GM19239 (cell line): ENCODE data around the gene METTL25B.
A peak's percentile ranks its signal among the peaks of the same experiment; 100 is the strongest.

ENCODE experiments used
- DNase-seq: peaks from one replicate; pipeline ENCODE4 v3.0.0; 2011; ENCODE audit warnings: low spot score; ENCODE audit not compliant: insufficient read length
- FAIRE-seq: peaks from 2 replicates; lab custom pipeline; 2011; peaks lifted over from hg19 to GRCh38; lab: Jason Lieb, UNC

Gene METTL25B

DNA sequence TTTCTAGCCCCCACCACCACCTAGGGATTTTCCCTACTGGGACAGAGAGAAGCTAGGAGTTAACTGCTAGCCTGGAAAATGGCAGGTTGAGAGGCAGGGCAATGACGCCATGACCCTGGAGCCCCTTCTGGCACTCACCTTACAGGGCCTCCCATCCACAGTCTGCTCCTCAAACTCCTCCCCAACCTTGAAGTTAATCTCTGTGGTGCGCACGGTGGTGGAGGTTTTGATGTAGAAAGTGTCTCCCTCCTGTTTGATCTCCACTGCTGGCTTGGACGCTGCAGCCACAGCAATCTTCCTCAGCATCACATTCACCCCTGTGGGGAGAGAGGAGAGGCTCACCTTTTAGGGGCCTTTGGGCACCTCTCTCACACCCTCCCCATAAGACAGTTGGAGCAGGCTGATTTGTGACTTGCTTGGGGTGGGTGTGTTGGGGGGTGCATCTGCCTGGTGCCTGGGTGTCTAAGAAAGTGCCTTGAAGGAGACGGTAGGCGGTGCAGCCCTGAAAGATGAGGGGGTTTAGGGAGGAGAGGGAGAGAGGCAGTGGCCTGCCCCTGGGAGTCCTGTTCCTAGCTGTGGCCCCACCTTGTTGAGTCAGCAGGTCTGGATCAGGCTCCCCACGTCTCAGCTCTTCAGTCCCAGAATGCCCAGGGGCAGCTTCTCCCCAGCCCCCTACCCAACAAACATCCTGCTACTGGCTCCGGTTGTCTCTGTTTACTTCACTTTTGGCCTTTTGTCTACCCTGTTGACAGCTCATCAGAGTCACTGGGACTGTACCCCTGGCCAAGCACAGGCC lies 27.3 kb upstream of the METTL25B start:
- no peak for FAIRE-seq
- no peak for DNase-seq

DNA sequence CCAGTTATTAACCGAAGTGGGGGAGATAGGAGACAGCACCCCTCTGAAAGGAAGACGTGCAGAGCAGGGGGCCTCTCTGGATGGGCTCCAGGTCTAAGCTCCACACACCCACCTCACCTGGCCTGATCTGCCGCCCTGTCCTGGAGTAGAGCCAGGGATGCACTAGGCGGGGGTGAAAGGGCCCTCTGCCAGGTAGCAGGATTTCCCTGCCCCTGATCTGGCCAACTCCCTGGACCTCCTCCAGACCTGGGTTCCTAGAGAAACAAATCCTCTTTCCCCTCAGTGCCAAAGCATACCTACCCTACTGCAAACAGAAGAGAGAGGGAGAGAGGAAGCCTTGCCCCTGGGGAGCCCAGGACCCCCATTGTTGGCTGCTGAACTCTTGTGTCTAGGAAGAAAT lies 24.9 kb upstream of the METTL25B start:
- FAIRE-seq (no peak), DNase-seq (no peak)

DNA sequence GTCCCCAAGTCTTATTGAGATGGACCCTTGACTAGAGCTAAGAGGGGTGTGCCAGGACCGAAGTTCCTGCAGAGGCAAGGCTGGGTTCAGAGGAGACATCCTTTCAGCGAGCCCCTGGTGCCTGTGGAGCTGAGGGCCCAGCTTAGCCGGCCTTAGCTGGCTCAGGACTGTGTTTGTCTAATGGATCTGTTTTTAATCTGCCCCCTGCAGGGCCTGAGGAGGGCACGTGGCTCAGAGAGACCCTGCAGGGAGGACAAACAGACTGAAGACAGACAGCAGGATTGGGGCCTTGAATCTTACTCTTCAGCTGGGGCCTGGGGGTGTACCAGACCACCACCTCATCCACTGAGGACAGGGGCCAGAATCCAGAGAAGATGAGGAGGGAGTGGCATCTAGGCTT lies 24.5 kb upstream of the METTL25B start:
- FAIRE-seq (no peak), DNase-seq (no peak)

DNA sequence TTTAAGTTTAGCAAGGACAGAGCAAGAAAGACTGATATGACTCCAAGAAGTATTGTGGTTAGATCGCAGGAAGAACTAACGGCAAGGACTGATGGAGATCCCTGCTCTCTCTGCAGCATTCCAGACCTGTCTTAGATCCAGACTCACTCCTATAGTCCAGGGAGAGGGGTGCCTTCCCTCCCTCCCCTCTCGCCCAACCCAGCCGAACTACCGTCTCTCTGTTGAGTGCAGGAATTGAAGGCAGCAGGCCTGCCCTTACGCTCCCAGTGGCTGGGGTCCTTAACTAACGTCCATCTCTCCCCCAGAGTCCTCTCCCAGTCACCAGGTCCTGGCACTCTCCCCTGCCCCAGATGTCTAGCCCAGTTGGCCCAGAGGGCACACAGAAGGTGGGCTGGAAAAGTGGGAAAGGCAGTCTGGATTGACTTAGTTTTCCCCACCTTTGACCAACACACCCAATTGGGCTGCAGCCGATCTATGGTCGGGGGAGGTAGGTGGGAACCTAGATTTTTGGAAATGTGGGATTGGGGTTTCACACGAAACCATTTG lies 24.0 kb upstream of the METTL25B start:
- no peak for FAIRE-seq
- no peak for DNase-seq

DNA sequence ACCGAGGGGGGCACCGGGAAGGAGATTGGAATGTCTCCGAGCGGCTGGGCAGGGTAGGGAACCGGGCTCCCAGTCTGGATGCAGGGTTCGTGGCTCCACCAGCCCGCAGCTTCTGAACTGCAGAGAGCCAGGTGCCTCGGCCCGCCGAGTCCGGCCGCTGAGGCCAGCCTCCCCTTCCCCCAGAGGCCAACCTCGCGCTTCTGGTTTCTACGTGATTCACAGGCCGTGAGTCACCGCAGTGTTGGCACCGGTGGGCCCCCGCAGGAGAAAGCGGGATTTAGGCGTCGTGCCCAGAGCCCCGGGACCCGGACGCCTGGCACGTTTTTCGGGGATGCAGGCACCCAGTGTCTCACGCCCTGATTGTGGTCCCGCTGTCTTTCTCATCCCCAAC lies 23.3 kb upstream of the METTL25B start:
- FAIRE-seq: no peak
- DNase-seq: no peak

DNA sequence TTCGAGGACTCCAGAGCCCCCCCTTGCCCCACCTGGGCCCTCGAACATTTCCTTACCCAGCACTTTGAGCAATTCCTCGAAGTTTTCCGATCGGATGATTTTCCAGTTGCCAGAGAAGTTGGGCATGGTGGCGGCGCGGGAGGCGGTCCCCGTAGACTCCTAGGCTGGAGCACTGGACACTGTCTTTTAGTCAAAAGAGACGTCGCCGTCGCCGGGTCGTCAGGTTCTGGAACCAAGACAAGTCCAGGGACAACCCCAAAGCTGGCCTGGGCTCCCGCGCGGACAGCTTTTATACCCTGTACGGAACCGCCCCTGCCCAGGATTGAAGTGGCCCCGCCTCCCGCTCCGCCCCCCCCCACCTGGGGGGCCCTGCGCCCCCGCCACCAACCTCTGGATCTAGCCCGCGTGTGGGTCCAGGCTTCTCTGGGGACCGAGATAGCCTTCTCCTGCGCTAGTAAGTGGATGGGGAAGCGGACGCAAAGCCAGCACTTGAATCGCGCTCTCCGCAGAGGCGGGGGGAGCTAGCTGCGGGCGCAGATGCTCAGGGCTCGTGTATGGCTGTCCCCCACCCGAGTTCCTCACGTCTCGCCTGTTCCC lies 22.9 kb upstream of the METTL25B start, which contains the start of gene CRABP2:
Gene CRABP2, minus strand, starts transcription at position 263 of the 597 bp plus-strand sequence. Its CDS starts 137 bp downstream, at position 126.
- no peak for DNase-seq
- FAIRE-seq: no peak

DNA sequence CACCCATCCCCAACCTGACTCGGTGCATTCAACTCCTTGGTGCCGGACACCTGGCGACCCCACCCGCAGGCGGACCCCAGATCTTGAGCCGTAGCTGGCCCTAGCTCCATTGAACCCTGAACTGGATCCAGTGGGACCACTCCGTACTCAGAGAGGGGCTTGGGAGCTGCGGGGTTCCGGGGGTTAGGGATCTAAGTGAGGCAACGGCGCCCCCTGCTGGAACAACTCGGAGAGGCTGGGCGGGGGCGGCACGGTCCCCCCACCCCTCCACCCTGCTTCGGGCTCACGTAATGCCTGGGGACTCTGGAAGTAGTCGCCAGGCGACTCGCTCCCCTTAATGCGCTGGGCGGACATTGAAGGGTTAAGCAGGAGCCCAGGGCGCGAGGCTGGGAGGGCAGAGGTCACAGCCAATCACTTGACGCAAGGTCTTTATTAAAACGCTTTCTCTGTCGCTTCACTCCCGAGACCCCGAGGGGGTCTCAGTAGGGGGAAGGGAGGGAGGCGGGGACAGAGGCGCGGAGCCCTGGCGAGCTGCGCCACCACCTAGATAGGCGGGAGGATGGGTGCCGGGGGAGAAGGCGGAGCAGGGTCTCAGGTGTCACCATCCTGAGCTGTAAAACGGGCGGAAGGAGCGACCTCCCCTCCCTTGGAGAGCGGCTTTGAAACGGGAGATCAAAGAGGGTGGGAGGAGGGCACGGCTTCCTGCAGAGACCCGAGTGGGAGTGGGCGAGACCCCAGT lies 22.2 kb upstream of the METTL25B start:
- no peak for FAIRE-seq
- DNase-seq: peak; percentile 58

DNA sequence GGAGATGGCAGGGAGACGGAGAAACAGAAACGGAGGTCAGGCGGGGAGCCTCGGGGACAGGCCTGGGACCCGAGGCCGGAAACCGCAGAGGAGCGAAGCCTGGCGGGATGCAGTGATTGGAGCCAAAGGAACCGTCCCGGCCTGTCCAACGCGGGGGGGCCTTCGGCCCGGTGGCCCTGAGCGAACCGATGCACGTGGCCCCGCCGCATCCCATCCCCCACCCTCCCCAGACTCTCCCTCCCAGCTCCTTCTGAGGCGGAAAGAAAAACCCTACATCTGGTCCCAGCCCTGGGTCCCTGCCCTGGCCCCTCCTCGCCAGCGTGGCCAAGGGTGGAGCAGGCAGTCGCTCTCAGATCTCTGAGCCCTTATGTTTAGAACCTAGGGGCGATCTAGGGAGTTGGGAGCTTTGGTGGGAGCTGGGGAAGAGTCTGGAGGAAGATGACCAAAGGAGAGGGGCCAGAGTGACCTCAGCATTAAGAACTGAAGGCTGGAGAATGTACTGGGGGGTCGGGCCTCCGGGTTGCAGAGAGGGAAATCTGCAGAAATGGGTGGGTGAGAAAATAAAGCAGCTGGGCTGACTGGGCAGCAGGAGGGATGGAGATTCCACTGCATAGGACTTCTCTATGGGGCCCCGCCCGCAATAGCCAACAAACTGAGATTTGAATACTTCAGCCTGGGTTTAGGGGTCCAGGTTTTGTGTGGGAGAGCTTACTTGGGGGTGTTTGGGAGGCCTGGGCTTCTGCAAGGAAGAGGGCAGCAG lies 21.4 kb upstream of the METTL25B start:
- FAIRE-seq (no peak), DNase-seq (no peak)

DNA sequence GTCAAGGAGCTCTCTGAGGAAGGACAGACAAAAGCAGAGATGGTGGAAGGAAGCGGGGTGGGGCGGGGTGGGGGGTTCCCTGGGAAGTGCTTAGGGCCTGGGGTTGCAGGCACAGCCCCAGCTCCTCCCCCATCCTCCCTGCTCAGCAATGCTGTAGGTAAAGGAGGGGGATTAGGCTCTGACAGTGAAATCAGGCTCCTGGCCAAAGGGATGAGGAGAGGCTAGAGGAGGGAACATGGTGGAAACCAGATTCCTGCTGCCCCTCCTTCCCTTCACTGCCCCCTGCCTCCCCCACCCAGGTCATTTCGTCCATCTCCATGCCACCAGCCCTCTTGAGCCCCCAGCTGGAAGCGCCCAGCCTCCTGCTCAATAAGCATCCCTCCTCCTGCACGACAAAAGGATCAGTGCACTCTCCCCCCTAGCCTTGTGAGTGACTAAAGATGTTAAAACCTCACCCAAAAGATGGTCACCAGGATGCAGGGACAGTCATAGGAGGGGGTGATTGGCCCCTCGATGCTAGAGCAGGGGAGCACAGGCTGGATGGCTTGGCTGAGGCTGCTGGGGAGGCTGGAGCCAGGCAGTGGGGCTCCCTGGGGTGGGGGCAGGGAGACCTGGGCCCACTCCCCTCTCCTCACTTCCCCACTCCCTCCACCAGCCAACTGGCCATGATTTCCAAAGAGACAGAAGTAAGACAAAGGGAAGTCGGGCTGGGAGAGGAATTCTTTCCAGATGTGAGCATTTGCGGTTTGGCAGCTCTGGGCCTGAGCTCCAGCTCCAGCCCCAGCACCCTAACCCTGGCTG lies 20.7 kb upstream of the METTL25B start:
- FAIRE-seq (no peak), DNase-seq (no peak)

DNA sequence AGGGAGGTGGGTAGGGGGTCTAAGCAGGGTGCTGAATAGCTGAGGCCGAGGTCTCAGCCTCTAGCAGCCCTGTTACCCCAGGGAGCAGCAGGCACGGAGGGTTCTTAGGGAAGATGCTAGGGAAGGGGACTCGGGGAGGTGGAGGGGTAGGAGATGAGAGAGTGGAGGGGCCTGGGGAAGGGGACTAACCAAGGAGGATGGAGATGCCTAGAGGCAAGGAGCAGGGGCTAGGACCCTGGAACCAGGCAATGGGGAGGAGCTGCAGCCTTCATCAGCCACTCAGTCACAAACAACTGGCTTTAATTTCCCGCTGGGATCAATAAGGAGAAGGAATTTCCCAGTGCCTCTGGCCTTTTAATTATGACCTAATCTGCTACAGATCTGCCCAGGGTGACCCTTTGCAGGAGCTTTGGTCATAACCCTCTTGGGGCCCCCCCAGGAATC lies 20.0 kb upstream of the METTL25B start:
- DNase-seq (no peak), FAIRE-seq (no peak)

DNA sequence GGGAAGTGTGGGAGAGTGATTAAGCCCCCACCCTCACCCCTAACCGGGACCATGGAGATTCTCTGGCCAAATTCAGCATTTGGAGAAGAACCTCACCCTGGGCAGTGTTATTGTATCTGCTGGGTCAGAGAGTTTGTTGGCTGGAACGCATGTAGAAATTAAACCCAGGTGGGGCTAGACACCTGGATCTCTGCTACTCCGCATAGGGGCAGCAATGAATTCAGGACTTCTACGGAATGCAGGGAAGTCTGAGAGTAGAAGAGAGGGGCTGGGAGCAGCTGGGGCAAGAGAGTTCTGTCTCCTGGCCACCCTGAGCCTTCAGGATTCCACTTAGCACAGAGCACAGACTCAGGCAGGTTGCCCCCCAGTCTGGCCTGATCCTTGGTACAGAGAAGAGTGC lies 19.2 kb upstream of the METTL25B start:
- DNase-seq (no peak), FAIRE-seq (no peak)

DNA sequence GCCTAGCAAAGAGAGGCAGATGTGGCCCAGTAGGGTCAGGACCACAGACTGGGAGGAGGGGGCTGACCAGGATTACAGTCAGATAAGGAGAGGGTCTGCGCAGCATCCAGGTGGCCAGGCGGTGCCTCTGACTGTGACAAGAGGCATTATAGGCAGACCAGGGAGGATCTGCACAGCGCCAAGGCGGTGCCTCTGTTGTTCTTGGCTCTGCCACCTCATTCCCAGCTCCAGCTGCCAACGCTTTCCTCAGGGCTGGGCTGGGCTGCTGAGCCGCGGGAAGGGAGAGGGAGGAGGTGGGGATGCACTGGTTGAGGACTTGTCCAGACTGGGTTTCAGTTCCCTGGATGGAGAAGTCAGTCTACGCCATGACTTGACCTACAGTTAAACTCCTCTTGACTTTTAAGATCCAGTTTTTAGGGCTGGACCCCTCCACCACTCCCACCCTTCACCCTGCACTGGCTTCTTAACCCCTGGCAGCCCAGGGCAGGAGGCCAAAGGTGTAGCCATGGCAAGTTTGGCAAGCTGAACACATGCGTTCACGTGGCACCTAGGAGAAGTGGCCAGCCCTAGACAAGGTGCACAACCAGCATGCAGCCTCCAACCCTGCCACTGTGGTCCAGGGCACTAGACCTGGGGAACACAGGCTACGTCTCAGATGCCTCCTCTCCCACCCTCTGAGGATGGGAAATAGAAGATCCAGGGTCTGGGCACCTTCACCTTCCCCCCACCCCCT lies 18.3 kb upstream of the METTL25B start:
- no peak for FAIRE-seq

DNA sequence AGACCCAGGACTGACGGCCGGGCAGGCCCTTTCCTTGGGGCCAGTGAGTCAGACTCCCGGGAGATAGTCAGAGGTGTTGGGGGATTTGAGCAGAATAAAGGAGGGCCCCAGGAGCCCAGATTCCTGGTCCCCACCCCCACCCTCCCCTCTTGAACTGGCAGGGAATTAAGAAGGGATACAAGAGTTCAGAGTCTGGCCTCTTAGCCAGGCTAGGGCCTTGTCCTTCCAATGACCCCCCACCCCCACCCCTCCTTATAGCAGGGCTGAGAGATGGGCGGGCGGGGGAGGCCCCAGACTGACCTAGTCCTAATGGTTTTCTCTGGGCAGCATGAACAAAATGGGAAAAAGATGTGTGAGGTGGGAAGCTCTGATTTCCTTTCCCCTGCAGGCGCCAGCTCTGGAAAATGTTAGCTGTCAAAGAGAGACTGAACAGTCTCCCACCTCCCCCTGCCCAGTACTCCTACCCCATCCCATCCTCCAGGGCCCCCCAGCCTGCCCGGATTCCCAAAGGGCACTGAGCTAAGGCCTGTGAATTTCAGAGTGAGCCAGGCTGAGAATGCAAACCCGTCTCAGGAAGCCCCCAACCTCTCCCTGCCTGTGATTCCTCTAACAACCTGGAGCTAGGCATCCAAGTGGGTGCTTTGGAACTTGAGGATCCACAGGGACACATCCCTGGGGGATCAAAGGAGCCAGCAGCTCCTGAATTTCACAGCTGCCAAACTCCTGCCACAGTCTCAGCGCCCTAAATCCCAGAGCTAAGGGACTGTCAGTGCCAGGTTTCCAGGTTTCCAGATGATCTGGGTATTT lies 17.1 kb upstream of the METTL25B start:
- no peak for FAIRE-seq
- DNase-seq: no peak

More for the DNA sequence above, 18.3 kb upstream of the METTL25B start:
- no peak for DNase-seq

DNA sequence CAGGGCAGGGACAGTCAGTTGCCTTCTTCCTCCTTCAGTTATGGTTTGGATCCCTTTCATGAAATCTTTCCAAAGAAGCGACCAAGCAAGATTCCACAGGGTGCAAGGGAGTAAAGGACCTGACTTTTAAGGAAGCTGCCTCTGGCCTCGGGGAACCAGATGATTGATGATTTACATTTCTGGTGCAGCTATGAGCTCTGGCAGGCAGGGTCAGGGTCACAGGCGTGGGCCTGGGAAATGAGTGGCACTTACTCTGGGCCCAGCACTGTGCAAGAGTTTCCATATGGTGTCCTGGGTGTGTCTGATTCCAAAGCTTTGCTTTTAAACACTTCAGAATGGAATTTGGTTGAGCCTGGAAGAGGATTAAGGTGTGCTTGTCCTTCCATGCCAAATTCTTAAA lies 15.6 kb upstream of the METTL25B start:
- FAIRE-seq: no peak

DNA sequence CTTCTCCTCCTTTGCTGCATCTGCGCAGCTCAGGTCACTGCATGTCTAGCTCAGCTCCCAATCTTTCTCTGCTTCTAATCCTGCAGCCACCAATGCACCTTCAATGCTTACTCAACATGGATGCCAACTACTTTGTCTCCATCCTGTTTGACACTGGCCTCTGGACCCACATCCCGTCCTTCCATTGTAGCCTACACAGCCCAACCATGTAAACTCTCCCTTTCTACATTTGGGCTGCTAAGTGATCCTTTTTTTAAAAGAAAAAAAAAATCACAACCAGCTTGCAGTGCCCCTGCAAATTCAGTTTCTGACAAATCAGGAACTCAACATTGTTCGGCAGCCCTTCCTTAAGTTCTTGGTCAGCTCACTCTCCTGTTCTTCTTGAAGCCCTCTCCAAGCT lies 13.4 kb upstream of the METTL25B start:
- FAIRE-seq (no peak), DNase-seq (no peak)

More for the DNA sequence above, 15.6 kb upstream of the METTL25B start:
- no peak for DNase-seq

DNA sequence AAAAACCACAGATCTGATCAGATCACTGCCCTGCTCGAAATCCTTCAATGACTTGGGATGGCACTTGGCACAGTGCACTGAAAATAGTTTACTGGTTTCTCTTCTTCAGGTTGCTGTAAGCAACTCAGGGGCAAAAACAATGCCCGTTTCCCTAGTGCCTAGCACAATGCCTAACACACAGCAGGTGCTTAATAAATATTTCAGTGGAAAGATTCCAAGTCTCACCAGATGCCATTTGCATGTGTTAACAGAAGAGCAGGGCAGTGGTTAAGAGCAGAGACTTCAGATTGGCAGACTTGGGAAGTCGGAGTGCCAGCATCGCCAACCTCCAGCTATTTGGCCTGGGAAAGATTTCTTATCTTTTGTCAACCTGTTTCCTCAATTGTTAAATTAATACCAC lies 10.9 kb upstream of the METTL25B start:
- DNase-seq (no peak), FAIRE-seq (no peak)

DNA sequence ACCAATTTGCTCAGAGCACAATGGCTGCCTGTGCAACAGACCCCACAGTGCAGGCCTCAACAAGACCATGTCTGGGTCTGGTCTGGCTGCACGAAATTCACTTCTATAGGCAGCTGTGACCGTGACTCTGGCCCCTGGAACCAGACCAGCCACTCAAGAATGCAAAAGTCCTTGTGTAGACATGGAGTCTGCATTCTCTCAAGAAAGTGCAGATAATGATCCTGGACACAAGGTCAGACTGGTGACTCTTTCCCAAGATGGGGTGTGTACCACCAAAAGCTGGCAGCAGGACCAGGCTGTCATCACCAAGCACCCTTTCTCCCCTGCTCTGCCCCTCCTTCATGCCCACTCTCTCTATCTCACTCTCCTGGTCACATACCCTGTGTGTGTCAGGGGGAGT lies 7.1 kb upstream of the METTL25B start:
- DNase-seq (no peak), FAIRE-seq (no peak)

DNA sequence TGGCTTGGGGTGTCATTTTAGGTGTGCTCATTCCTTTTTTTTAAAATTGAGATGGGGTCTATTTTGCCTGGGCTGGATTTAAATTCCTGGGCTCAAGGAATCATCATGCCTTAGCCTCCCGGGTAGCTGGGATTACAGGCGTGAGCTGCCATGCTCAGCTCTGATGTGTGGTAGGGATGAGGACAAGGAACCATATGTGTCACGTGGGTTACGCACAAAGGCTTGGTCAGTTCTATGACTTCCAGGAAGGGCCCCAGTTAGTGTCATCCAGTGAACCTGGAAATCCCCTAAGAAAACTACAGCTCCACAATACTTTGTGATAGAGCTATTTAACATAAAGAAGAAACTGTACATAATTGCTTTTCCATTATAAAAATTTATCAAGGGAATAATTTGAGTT lies 6.7 kb upstream of the METTL25B start:
- DNase-seq (no peak), FAIRE-seq (no peak)
